IMR-90 (cell line): ENCODE data around the gene QKI. TPM values are rescaled to one million over a fixed set of nuclear protein-coding genes. Genes with fewer than 3 reads are reported as not detected.

ENCODE experiments used
- ATAC-seq: fragments of 200-7000 bp; cut with Tn5 transposase; 2 replicates; pipeline ENCODE4 v1.9.1; 2020; ENCODE audit warnings: low read depth, mild to moderate bottlenecking, moderate library complexity
- BruUV-seq: library from RNA; stranded (reverse); fragments of 400-500 nt; replicated peaks from 2 replicates; lab custom pipeline; 2021; lab: Mats Ljungman, UMichigan
- CTCF ChIA-PET: fragments of 300-600 bp; formaldehyde crosslinking; extraction: SDS; loops from one replicate; lab custom pipeline; 2021; ENCODE audit warnings: antibody characterized with exemption; lab: Yijun Ruan, JAX
- POLR2A ChIA-PET: fragments of 300-600 bp; sonication (Branson Sonifier 250); formaldehyde crosslinking; loops from one replicate; lab custom pipeline; 2022; ENCODE audit warnings: antibody characterized with exemption; ENCODE audit not compliant: unreplicated experiment; lab: Charles Lee
- DNase-seq: peaks from one replicate; pipeline ENCODE4 v3.0.0; 2013
- H2AFZ ChIP-seq: replicated peaks from 2 replicates; pipeline ENCODE3; 2013; ENCODE audit warnings: low read length, mild to moderate bottlenecking; ENCODE audit not compliant: poor library complexity
- H2AK5ac ChIP-seq: 2 replicates; pipeline ENCODE4 v1.6.1; 2013; ENCODE audit warnings: low read depth, low read length, inconsistent platforms
- H2AK9ac ChIP-seq: replicated peaks from 2 replicates; pipeline ENCODE3; 2013; ENCODE audit warnings: mild to moderate bottlenecking, low read depth, low read length, moderate library complexity; ENCODE audit not compliant: poor library complexity
- H2BK120ac ChIP-seq: 2 replicates; pipeline ENCODE4 v1.6.1; 2013; ENCODE audit warnings: low read depth, low read length, inconsistent platforms
- H2BK15ac ChIP-seq: 3 replicates; pipeline ENCODE4 v1.6.1; 2013; ENCODE audit warnings: low read depth, low read length, inconsistent platforms
- H2BK20ac ChIP-seq: 2 replicates; pipeline ENCODE4 v1.6.1; 2013; ENCODE audit warnings: low read depth, mild to moderate bottlenecking, inconsistent platforms, low read length, moderate library complexity
- H2BK5ac ChIP-seq: 2 replicates; pipeline ENCODE4 v1.6.1; 2013; ENCODE audit warnings: mild to moderate bottlenecking, low read depth, low read length, inconsistent platforms; ENCODE audit not compliant: poor library complexity, severe bottlenecking
- H3K14ac ChIP-seq: replicated peaks from 2 replicates; pipeline ENCODE4 v1.6.1; 2013; ENCODE audit warnings: low read depth, low read length, inconsistent platforms
- H3K18ac ChIP-seq: 2 replicates; pipeline ENCODE4 v1.6.1; 2013; ENCODE audit warnings: low read depth, low read length, control low read depth
- H3K23ac ChIP-seq: 2 replicates; pipeline ENCODE4 v1.6.1; 2013; ENCODE audit warnings: low read depth, low read length, inconsistent platforms
- H3K27ac ChIP-seq: 2 replicates; pipeline ENCODE4 v1.5.1; 2013; ENCODE audit warnings: mild to moderate bottlenecking, control low read depth, low read length; ENCODE audit not compliant: insufficient read depth
- H3K27me3 ChIP-seq: 2 replicates; pipeline ENCODE4 v1.6.1; 2013; ENCODE audit warnings: low read length; ENCODE audit not compliant: control insufficient read depth, insufficient read depth
- H3K36me3 ChIP-seq: 2 replicates; pipeline ENCODE4 v1.6.1; 2013; ENCODE audit warnings: low read length, mixed read lengths; ENCODE audit not compliant: control insufficient read depth, insufficient read depth
- H3K4ac ChIP-seq: 2 replicates; pipeline ENCODE4 v1.6.1; 2013; ENCODE audit warnings: low read depth, low read length, inconsistent platforms
- H3K4me1 ChIP-seq: 2 replicates; pipeline ENCODE4 v1.6.1; 2013; ENCODE audit warnings: low read length, mixed read lengths; ENCODE audit not compliant: control insufficient read depth, insufficient read depth
- H3K4me2 ChIP-seq: 2 replicates; pipeline ENCODE4 v1.6.1; 2013; ENCODE audit warnings: low read depth, mild to moderate bottlenecking, control low read depth, low read length, moderate library complexity
- H3K4me3 ChIP-seq: 2 replicates; pipeline ENCODE4 v1.5.1; 2013; ENCODE audit warnings: low read depth, mild to moderate bottlenecking, control low read depth, low read length, moderate library complexity; ENCODE audit not compliant: insufficient read depth
- H3K56ac ChIP-seq: 2 replicates; pipeline ENCODE4 v1.6.1; 2013; ENCODE audit warnings: low read length, inconsistent platforms; ENCODE audit not compliant: insufficient read depth; ENCODE audit errors: extremely low read depth
- H3K79me1 ChIP-seq, 2 experiments: 2 replicates each; pipeline ENCODE4 v1.6.1; 2013; ENCODE audit warnings: low read length in 2 of 2, inconsistent platforms in 1 of 2, low read depth in 1 of 2
- H3K9ac ChIP-seq: 2 replicates; pipeline ENCODE4 v1.6.1; 2013; ENCODE audit warnings: low read depth, low read length, control low read depth
- H3K9me1 ChIP-seq: 2 replicates; pipeline ENCODE4 v1.6.1; 2013; ENCODE audit warnings: low read length, inconsistent platforms; ENCODE audit not compliant: insufficient read depth
- H3K9me3 ChIP-seq: 2 replicates; pipeline ENCODE4 v1.6.1; 2013; ENCODE audit warnings: low read length; ENCODE audit not compliant: control insufficient read depth, insufficient read depth
- H4K20me1 ChIP-seq: 2 replicates; pipeline ENCODE4 v1.6.1; 2013; ENCODE audit warnings: low read length, inconsistent platforms; ENCODE audit not compliant: insufficient read depth
- H4K5ac ChIP-seq: 2 replicates; pipeline ENCODE4 v1.6.1; 2013; ENCODE audit warnings: mild to moderate bottlenecking, low read depth, low read length, control low read depth
- H4K8ac ChIP-seq, 2 experiments: 2 replicates each; pipeline ENCODE4 v1.6.1; 2013; ENCODE audit warnings: low read depth in 2 of 2, low read length in 2 of 2, control low read depth in 1 of 2, inconsistent platforms in 1 of 2
- H4K91ac ChIP-seq: 2 replicates; pipeline ENCODE4 v1.6.1; 2013; ENCODE audit warnings: low read depth, low read length, inconsistent platforms; ENCODE audit not compliant: insufficient read depth
- BHLHE40 ChIP-seq: fragments of 150-350 bp; IDR thresholded peaks from 2 replicates; pipeline ENCODE4 v1.6.1; 2016; ENCODE audit warnings: mild to moderate bottlenecking, low read depth, low read length
- CEBPB ChIP-seq: IDR thresholded peaks from 2 replicates; pipeline ENCODE4 v1.6.1; 2012; ENCODE audit warnings: low read depth, low read length, improper control_type of control experiment
- CHD1 ChIP-seq: IDR thresholded peaks from 2 replicates; pipeline ENCODE4 v1.6.1; 2012; ENCODE audit warnings: low read depth, low read length, improper control_type of control experiment
- MAZ ChIP-seq: IDR thresholded peaks from 2 replicates; pipeline ENCODE4 v1.6.1; 2012; ENCODE audit warnings: low read depth, mild to moderate bottlenecking, low read length, improper control_type of control experiment, moderate library complexity, borderline replicate concordance
- MXI1 ChIP-seq: IDR thresholded peaks from 2 replicates; pipeline ENCODE4 v1.6.1; 2012; ENCODE audit warnings: low read depth, mild to moderate bottlenecking, low read length, moderate library complexity, borderline replicate concordance
- POLR2A ChIP-seq: IDR thresholded peaks from 2 replicates; pipeline ENCODE4 v1.6.1; 2012; ENCODE audit warnings: mild to moderate bottlenecking, low read depth, low read length
- RCOR1 ChIP-seq: IDR thresholded peaks from 2 replicates; pipeline ENCODE4 v1.6.1; 2012; ENCODE audit warnings: mild to moderate bottlenecking, low read length, improper control_type of control experiment; ENCODE audit not compliant: insufficient replicate concordance
- RFX5 ChIP-seq: IDR thresholded peaks from 2 replicates; pipeline ENCODE4 v1.8.0; 2012; ENCODE audit warnings: low read depth, mild to moderate bottlenecking, low read length, moderate library complexity
- SMC3 ChIP-seq: fragments of 150-350 bp; IDR thresholded peaks from 2 replicates; pipeline ENCODE4 v1.6.1; 2016; ENCODE audit warnings: low read depth, mild to moderate bottlenecking, antibody characterized with exemption, low read length, moderate library complexity
- USF2 ChIP-seq: fragments of 150-350 bp; IDR thresholded peaks from 2 replicates; pipeline ENCODE4 v1.6.1; 2017; ENCODE audit warnings: mild to moderate bottlenecking, antibody characterized with exemption, low read length, low read depth
- WGBS, 2 experiments: methylation state at CpG; one replicate each; pipeline versions ENCODE4 v1.1.5 to v1.1.7; 2013; ENCODE audit warnings: missing lambda C conversion rate in 2 of 2; ENCODE audit not compliant: insufficient read length in 1 of 2; ENCODE audit errors: extremely low coverage in 2 of 2; 5-methylcytosine and 5-hydroxymethylcytosine counted together
- dilution Hi-C: fragments of 300-500 bp; cut with HindIII; formaldehyde crosslinking; loops from one replicate; pipeline ENCODE4 v1.14.3; 2018; ENCODE audit warnings: low sequenced_read_pairs; ENCODE audit not compliant: unreplicated experiment
- in situ Hi-C: fragments of 300-500 bp; cut with MboI; formaldehyde crosslinking; loops from 3 replicates; pipeline ENCODE4 v1.14.3; 2019; ENCODE audit warnings: low sequenced_read_pairs, inconsistent platforms, mixed read lengths
- intact Hi-C: fragments of 100-400 bp; cut with micrococcal nuclease; formaldehyde crosslinking; loops from 2 replicates; pipeline ENCODE4 v1.10.0; 2022
- polyA plus RNA-seq, 3 experiments: library from polyadenylated mRNA; depleted of rRNA; stranded (reverse); fragments of >200 nt; gene quantifications; 2 replicates each; pipeline ENCODE4 v1.2.3, GENCODE V29; 2012; ENCODE audit warnings: low replicate concordance in 1 of 3
- total RNA-seq: library from RNA; depleted of rRNA; stranded (reverse); fragments of >200 nt; gene quantifications from 2 replicates; pipeline ENCODE4 v1.2.3, GENCODE V29; 2012

QKI gene
- total and polyA plus RNA-seq, 2 of the 4 experiments (the other 2 are of a cell fraction): 112 to 232 TPM

GRCh38 chr6:163446549-163446948 lies 32.0 kb downstream of the QKI start:
- no TSS peak for BruUV-seq
- Histone ChIP-seq H3K79me1 (peaks cover 15 to 25% of the 10 kb centered on the region in 2 experiments), H2BK120ac (no peak overlapping the region), H2AK9ac (no peak overlapping the region), H3K4me1 (peaks cover 6% of the 10 kb centered on the region; the same call in 1 of the 2 replicates), H4K91ac (no peak overlapping the region), H4K8ac (no peak overlapping the region), H4K20me1 (peaks cover 77% of the 10 kb centered on the region), H3K9me1 (peaks cover 5% of the 10 kb centered on the region), H3K27me3 (no peaks in the 10 kb centered on the region), H2BK15ac (no peak overlapping the region), H3K23ac (no peak overlapping the region), H3K4me2 (no peak overlapping the region), H2BK5ac (no peak overlapping the region), H3K18ac (no peak overlapping the region), H3K9ac (no peak overlapping the region), H2BK20ac (no peak overlapping the region), H3K4ac (no peak overlapping the region), H3K9me3 (no peaks in the 10 kb centered on the region), H2AK5ac (no peak overlapping the region), H4K5ac (no peak overlapping the region), H3K27ac (no peak overlapping the region), H3K14ac (no peak overlapping the region), H3K56ac (no peak overlapping the region), H3K4me3 (no peak overlapping the region), H3K36me3 (no peaks in the 10 kb centered on the region), H2AFZ (no peak overlapping the region)
- intact Hi-C loops: no loop called here
- no peak for TF ChIP-seq MXI1
- no peak for TF ChIP-seq POLR2A
- TF ChIP-seq RCOR1: no peak
- no peak for TF ChIP-seq BHLHE40
- no peak for TF ChIP-seq RFX5
- TF ChIP-seq CEBPB: no peak
- no peak for TF ChIP-seq SMC3
- TF ChIP-seq MAZ: no peak
- TF ChIP-seq USF2: no peak
- no peak for TF ChIP-seq CHD1
- DNase-seq (no peak), ATAC-seq (no peak)
- WGBS, 2 experiments: no CpG with 5 or more reads among the region's 4 CpGs
- dilution Hi-C loops: no loop called here
- ChIA-PET POLR2A (interaction anchor here (0.5 kb wide), 1 partner anchor 18 kb away, joined by 3 read pairs; no protein-coding TSS in a partner anchor), CTCF (interaction anchor here (1.0 kb wide), 1 partner anchor 8 kb away, joined by 3 read pairs; no protein-coding TSS in a partner anchor)
- in situ Hi-C loops: no loop called here
